ENCODE measurements around the gene PEX5. TPM values are rescaled to one million over a fixed set of nuclear protein-coding genes. Genes with fewer than 3 reads are reported as not detected.

The PEX5 gene
- total RNA-seq, 2 donors from 2014 or later = 73.5 to 106 TPM

GRCh38 chr12:7169951-7170350 is 19.5 kb upstream of the PEX5 start:
- Mint-ChIP-seq H3K9me3 (peaks cover 97% of the 10 kb centered on the region), H3K27me3 (ENCODE audit: insufficient read depth) (peaks cover 15% of the 10 kb centered on the region)
- H3K36me3 ChIP-seq (ENCODE audit: control insufficient read depth, insufficient read depth, low read length) = no peaks in the 10 kb centered on the region

GRCh38 chr12:7171854-7172253 is 17.6 kb upstream of the PEX5 start:
- 56 to 77% methylated on average over 1 of the region's 1 CpG for WGBS, 2 experiments (ENCODE audit: insufficient coverage in 1 of 2, insufficient read length in 1 of 2)
- Histone ChIP-seq H3K27me3 (ENCODE audit: control insufficient read depth, insufficient read depth, low read length, poor library complexity, severe bottlenecking) (no peaks in the 10 kb centered on the region), H3K4me3 (ENCODE audit: low read length) (no peak overlapping the region), H3K4me1 (ENCODE audit: control insufficient read depth, insufficient read depth, low read length) (no peaks in the 10 kb centered on the region), H3K9ac (ENCODE audit: extremely low read depth, low read length, poor library complexity, severe bottlenecking) (no peak overlapping the region), H3K36me3 (ENCODE audit: control insufficient read depth, insufficient read depth, low read length) (no peaks in the 10 kb centered on the region), H3K27ac (ENCODE audit: low read depth, low read length) (no peak overlapping the region), H3K9me3 (ENCODE audit: control insufficient read depth, low read length) (peaks cover 68% of the 10 kb centered on the region)
- no peaks in the 10 kb centered on the region for H3K4me1 Mint-ChIP-seq
- no peak for TF ChIP-seq CTCF (conservative IDR thresholded peaks at IDR 0.05)
- H3K36me3 Mint-ChIP-seq (ENCODE audit: low read depth) = peaks cover 4% of the 10 kb centered on the region
- DNase-seq = no peak
- H3K9me3 Mint-ChIP-seq = peaks cover 96% of the 10 kb centered on the region
- peaks cover 20% of the 10 kb centered on the region for H3K27me3 Mint-ChIP-seq (ENCODE audit: insufficient read depth)
- H3K4me3 Mint-ChIP-seq = no peak overlapping the region
- H3K27ac Mint-ChIP-seq = no peak overlapping the region

More at GRCh38 chr12:7169951-7170350, 19.5 kb upstream of the PEX5 start:
- no peak for DNase-seq
- Histone ChIP-seq H3K27ac (ENCODE audit: low read depth, low read length) (no peak overlapping the region), H3K4me1 (ENCODE audit: control insufficient read depth, insufficient read depth, low read length) (no peaks in the 10 kb centered on the region), H3K27me3 (ENCODE audit: control insufficient read depth, insufficient read depth, low read length, poor library complexity, severe bottlenecking) (no peaks in the 10 kb centered on the region), H3K4me3 (ENCODE audit: low read length) (no peak overlapping the region), H3K9ac (ENCODE audit: extremely low read depth, low read length, poor library complexity, severe bottlenecking) (no peak overlapping the region), H3K9me3 (ENCODE audit: control insufficient read depth, low read length) (peaks cover 88% of the 10 kb centered on the region)
- no peak overlapping the region for H3K4me3 Mint-ChIP-seq
- peaks cover 4% of the 10 kb centered on the region for H3K36me3 Mint-ChIP-seq (ENCODE audit: low read depth)
- TF ChIP-seq CTCF (conservative IDR thresholded peaks at IDR 0.05) = no peak
- H3K27ac Mint-ChIP-seq = no peak overlapping the region
- no peaks in the 10 kb centered on the region for H3K4me1 Mint-ChIP-seq

GRCh38 chr12:7175493-7175892 is 14.0 kb upstream of the PEX5 start:
- H3K27ac Mint-ChIP-seq = no peak overlapping the region
- Histone ChIP-seq H3K9me3 (ENCODE audit: control insufficient read depth, low read length) (peaks cover 33% of the 10 kb centered on the region), H3K9ac (ENCODE audit: extremely low read depth, low read length, poor library complexity, severe bottlenecking) (no peak overlapping the region), H3K27me3 (ENCODE audit: control insufficient read depth, insufficient read depth, low read length, poor library complexity, severe bottlenecking) (peaks cover 15% of the 10 kb centered on the region), H3K4me1 (ENCODE audit: control insufficient read depth, insufficient read depth, low read length) (no peaks in the 10 kb centered on the region), H3K36me3 (ENCODE audit: control insufficient read depth, insufficient read depth, low read length) (no peaks in the 10 kb centered on the region), H3K27ac (ENCODE audit: low read depth, low read length) (no peak overlapping the region), H3K4me3 (ENCODE audit: low read length) (no peak overlapping the region)
- H3K36me3 Mint-ChIP-seq (ENCODE audit: low read depth) = no peaks in the 10 kb centered on the region
- TF ChIP-seq CTCF (conservative IDR thresholded peaks at IDR 0.05) = no peak
- DNase-seq = no peak
- peaks cover 42% of the 10 kb centered on the region for H3K27me3 Mint-ChIP-seq (ENCODE audit: insufficient read depth)
- no peaks in the 10 kb centered on the region for H3K4me1 Mint-ChIP-seq
- H3K9me3 Mint-ChIP-seq = peaks cover 91% of the 10 kb centered on the region
- H3K4me3 Mint-ChIP-seq = no peak overlapping the region

Data from endodermal cell (in vitro differentiated cells).